Omental fat pad (tissue), 4 donors: ENCODE results near the gene AZGP1. TPM values are rescaled to one million over a fixed set of nuclear protein-coding genes. Genes with fewer than 3 reads are reported as not detected.
"Not testable (repeated sequence)": the region's sequence is repeated elsewhere in the genome, so short reads cannot be mapped to it uniquely, and the experiment has no call there.

Source experiments
- ATAC-seq: fragments of 150-250 bp; one replicate; pipeline ENCODE4 v1.9.1; 2016; ENCODE audit warnings: mild to moderate bottlenecking, moderate library complexity; ENCODE audit not compliant: low FRiP score
- DNase-seq: peaks from one replicate; pipeline ENCODE4 v3.0.0-alpha.2; 2019; ENCODE audit warnings: low spot score
- CTCF ChIP-seq, 3 donors: fragments of 450-650 bp; IDR thresholded peaks; one replicate each; pipeline ENCODE4 v1.5.1; 2016 to 2017; ENCODE audit warnings: antibody characterized with exemption in 3 of 3, mild to moderate bottlenecking in 3 of 3, moderate library complexity in 2 of 3
- total RNA-seq, 4 donors: library from RNA; depleted of rRNA; stranded (reverse); fragments of >200 nt; gene quantifications; one replicate each; pipeline ENCODE4 v1.1.0, GENCODE V29; 2016

Gene AZGP1
- total RNA-seq, 4 donors from 2014 or later = 70.9 to 155 (median 92.1) TPM

- ATAC-seq (no peak), DNase-seq (no peak)
- no peak for TF ChIP-seq CTCF (IDR thresholded peaks at IDR 0.05)
Measured at GRCh38 chr7:99944497-99945070, 31.2 kb downstream of the AZGP1 start.

GRCh38 chr7:99943641-99944496 is 32.0 kb downstream of the AZGP1 start:
- TF ChIP-seq CTCF (IDR thresholded peaks at IDR 0.05) = no peak
- ATAC-seq (no peak), DNase-seq (no peak)

- no peak for TF ChIP-seq CTCF (IDR thresholded peaks at IDR 0.05)
- DNase-seq (no peak), ATAC-seq (no peak)
Measured at GRCh38 chr7:99938296-99938695, 37.5 kb downstream of the AZGP1 start.

- not testable (repeated sequence) for DNase-seq, ATAC-seq
Measured at GRCh38 chr7:99935009-99935408, 40.8 kb downstream of the AZGP1 start.

- TF ChIP-seq CTCF (IDR thresholded peaks at IDR 0.05) = no peak
- ATAC-seq = no peak
Measured at GRCh38 chr7:99930376-99930775, 45.5 kb downstream of the AZGP1 start.

GRCh38 chr7:99929730-99930053 is 46.1 kb downstream of the AZGP1 start:
- ATAC-seq = no peak
- TF ChIP-seq CTCF (IDR thresholded peaks at IDR 0.05) = no peak
- no peak for DNase-seq

More at GRCh38 chr7:99930376-99930775, 45.5 kb downstream of the AZGP1 start:
- no peak for DNase-seq

- ATAC-seq (peak; percentile 66), DNase-seq (no peak)
- TF ChIP-seq CTCF (IDR thresholded peaks at IDR 0.05) = no peak
Measured at GRCh38 chr7:99928994-99929729, 46.7 kb downstream of the AZGP1 start, which contains the start of gene GJC3. Gene GJC3 (minus strand): TSS chr7:99929620. CDS start chr7:99929620, 0 bp downstream.
